IMR-90 (cell line): ENCODE results near the gene RECK. TPM values are rescaled to one million over a fixed set of nuclear protein-coding genes. Genes with fewer than 3 reads are reported as not detected.

Experiments
- ATAC-seq: fragments of 200-7000 bp; cut with Tn5 transposase; 2 replicates; pipeline ENCODE4 v1.9.1; 2020; ENCODE audit warnings: low read depth, mild to moderate bottlenecking, moderate library complexity
- BruUV-seq: library from RNA; stranded (reverse); fragments of 400-500 nt; replicated peaks from 2 replicates; lab custom pipeline; 2021; lab: Mats Ljungman, UMichigan
- CTCF ChIA-PET: fragments of 300-600 bp; formaldehyde crosslinking; extraction: SDS; loops from one replicate; lab custom pipeline; 2021; ENCODE audit warnings: antibody characterized with exemption; lab: Yijun Ruan, JAX
- POLR2A ChIA-PET: fragments of 300-600 bp; sonication (Branson Sonifier 250); formaldehyde crosslinking; loops from one replicate; lab custom pipeline; 2022; ENCODE audit warnings: antibody characterized with exemption; ENCODE audit not compliant: unreplicated experiment; lab: Charles Lee
- DNase-seq: peaks from one replicate; pipeline ENCODE4 v3.0.0; 2013
- H2AFZ ChIP-seq: replicated peaks from 2 replicates; pipeline ENCODE3; 2013; ENCODE audit warnings: low read length, mild to moderate bottlenecking; ENCODE audit not compliant: poor library complexity
- H2AK5ac ChIP-seq: 2 replicates; pipeline ENCODE4 v1.6.1; 2013; ENCODE audit warnings: low read depth, low read length, inconsistent platforms
- H2AK9ac ChIP-seq: replicated peaks from 2 replicates; pipeline ENCODE3; 2013; ENCODE audit warnings: mild to moderate bottlenecking, low read depth, low read length, moderate library complexity; ENCODE audit not compliant: poor library complexity
- H2BK120ac ChIP-seq: 2 replicates; pipeline ENCODE4 v1.6.1; 2013; ENCODE audit warnings: low read depth, low read length, inconsistent platforms
- H2BK15ac ChIP-seq: 3 replicates; pipeline ENCODE4 v1.6.1; 2013; ENCODE audit warnings: low read depth, low read length, inconsistent platforms
- H2BK20ac ChIP-seq: 2 replicates; pipeline ENCODE4 v1.6.1; 2013; ENCODE audit warnings: low read depth, mild to moderate bottlenecking, inconsistent platforms, low read length, moderate library complexity
- H2BK5ac ChIP-seq: 2 replicates; pipeline ENCODE4 v1.6.1; 2013; ENCODE audit warnings: mild to moderate bottlenecking, low read depth, low read length, inconsistent platforms; ENCODE audit not compliant: poor library complexity, severe bottlenecking
- H3K14ac ChIP-seq: replicated peaks from 2 replicates; pipeline ENCODE4 v1.6.1; 2013; ENCODE audit warnings: low read depth, low read length, inconsistent platforms
- H3K18ac ChIP-seq: 2 replicates; pipeline ENCODE4 v1.6.1; 2013; ENCODE audit warnings: low read depth, low read length, control low read depth
- H3K23ac ChIP-seq: 2 replicates; pipeline ENCODE4 v1.6.1; 2013; ENCODE audit warnings: low read depth, low read length, inconsistent platforms
- H3K27ac ChIP-seq: 2 replicates; pipeline ENCODE4 v1.5.1; 2013; ENCODE audit warnings: mild to moderate bottlenecking, control low read depth, low read length; ENCODE audit not compliant: insufficient read depth
- H3K27me3 ChIP-seq: 2 replicates; pipeline ENCODE4 v1.6.1; 2013; ENCODE audit warnings: low read length; ENCODE audit not compliant: control insufficient read depth, insufficient read depth
- H3K36me3 ChIP-seq: 2 replicates; pipeline ENCODE4 v1.6.1; 2013; ENCODE audit warnings: low read length, mixed read lengths; ENCODE audit not compliant: control insufficient read depth, insufficient read depth
- H3K4ac ChIP-seq: 2 replicates; pipeline ENCODE4 v1.6.1; 2013; ENCODE audit warnings: low read depth, low read length, inconsistent platforms
- H3K4me1 ChIP-seq: 2 replicates; pipeline ENCODE4 v1.6.1; 2013; ENCODE audit warnings: low read length, mixed read lengths; ENCODE audit not compliant: control insufficient read depth, insufficient read depth
- H3K4me2 ChIP-seq: 2 replicates; pipeline ENCODE4 v1.6.1; 2013; ENCODE audit warnings: low read depth, mild to moderate bottlenecking, control low read depth, low read length, moderate library complexity
- H3K4me3 ChIP-seq: 2 replicates; pipeline ENCODE4 v1.5.1; 2013; ENCODE audit warnings: low read depth, mild to moderate bottlenecking, control low read depth, low read length, moderate library complexity; ENCODE audit not compliant: insufficient read depth
- H3K56ac ChIP-seq: 2 replicates; pipeline ENCODE4 v1.6.1; 2013; ENCODE audit warnings: low read length, inconsistent platforms; ENCODE audit not compliant: insufficient read depth; ENCODE audit errors: extremely low read depth
- H3K79me1 ChIP-seq, 2 experiments: 2 replicates each; pipeline ENCODE4 v1.6.1; 2013; ENCODE audit warnings: low read length in 2 of 2, inconsistent platforms in 1 of 2, low read depth in 1 of 2
- H3K9ac ChIP-seq: 2 replicates; pipeline ENCODE4 v1.6.1; 2013; ENCODE audit warnings: low read depth, low read length, control low read depth
- H3K9me1 ChIP-seq: 2 replicates; pipeline ENCODE4 v1.6.1; 2013; ENCODE audit warnings: low read length, inconsistent platforms; ENCODE audit not compliant: insufficient read depth
- H3K9me3 ChIP-seq: 2 replicates; pipeline ENCODE4 v1.6.1; 2013; ENCODE audit warnings: low read length; ENCODE audit not compliant: control insufficient read depth, insufficient read depth
- H4K20me1 ChIP-seq: 2 replicates; pipeline ENCODE4 v1.6.1; 2013; ENCODE audit warnings: low read length, inconsistent platforms; ENCODE audit not compliant: insufficient read depth
- H4K5ac ChIP-seq: 2 replicates; pipeline ENCODE4 v1.6.1; 2013; ENCODE audit warnings: mild to moderate bottlenecking, low read depth, low read length, control low read depth
- H4K8ac ChIP-seq, 2 experiments: 2 replicates each; pipeline ENCODE4 v1.6.1; 2013; ENCODE audit warnings: low read depth in 2 of 2, low read length in 2 of 2, control low read depth in 1 of 2, inconsistent platforms in 1 of 2
- H4K91ac ChIP-seq: 2 replicates; pipeline ENCODE4 v1.6.1; 2013; ENCODE audit warnings: low read depth, low read length, inconsistent platforms; ENCODE audit not compliant: insufficient read depth
- BHLHE40 ChIP-seq: fragments of 150-350 bp; IDR thresholded peaks from 2 replicates; pipeline ENCODE4 v1.6.1; 2016; ENCODE audit warnings: mild to moderate bottlenecking, low read depth, low read length
- CEBPB ChIP-seq: IDR thresholded peaks from 2 replicates; pipeline ENCODE4 v1.6.1; 2012; ENCODE audit warnings: low read depth, low read length, improper control_type of control experiment
- CHD1 ChIP-seq: IDR thresholded peaks from 2 replicates; pipeline ENCODE4 v1.6.1; 2012; ENCODE audit warnings: low read depth, low read length, improper control_type of control experiment
- CTCF ChIP-seq: conservative IDR thresholded peaks from 2 replicates; pipeline ENCODE4 v1.5.1; 2012; ENCODE audit warnings: mild to moderate bottlenecking, low read depth, low read length, improper control_type of control experiment
- ELK1 ChIP-seq: fragments of 150-350 bp; IDR thresholded peaks from 2 replicates; pipeline ENCODE4 v1.6.1; 2016; ENCODE audit warnings: low read depth, mild to moderate bottlenecking, low read length, moderate library complexity, borderline replicate concordance
- FOS ChIP-seq: fragments of 150-350 bp; IDR thresholded peaks from 2 replicates; pipeline ENCODE4 v1.6.1; 2016; ENCODE audit warnings: low read depth, low read length
- MAFK ChIP-seq: IDR thresholded peaks from 2 replicates; pipeline ENCODE4 v1.6.1; 2012; ENCODE audit warnings: low read depth, low read length, improper control_type of control experiment
- MAZ ChIP-seq: IDR thresholded peaks from 2 replicates; pipeline ENCODE4 v1.6.1; 2012; ENCODE audit warnings: low read depth, mild to moderate bottlenecking, low read length, improper control_type of control experiment, moderate library complexity, borderline replicate concordance
- MXI1 ChIP-seq: IDR thresholded peaks from 2 replicates; pipeline ENCODE4 v1.6.1; 2012; ENCODE audit warnings: low read depth, mild to moderate bottlenecking, low read length, moderate library complexity, borderline replicate concordance
- NFE2L2 ChIP-seq: fragments of 150-350 bp; IDR thresholded peaks from 2 replicates; pipeline ENCODE4 v1.6.1; 2016; ENCODE audit warnings: low read depth, mild to moderate bottlenecking, low read length
- POLR2A ChIP-seq: IDR thresholded peaks from 2 replicates; pipeline ENCODE4 v1.6.1; 2012; ENCODE audit warnings: mild to moderate bottlenecking, low read depth, low read length
- RAD21 ChIP-seq: IDR thresholded peaks from 2 replicates; pipeline ENCODE4 v1.6.1; 2012; ENCODE audit warnings: low read length, improper control_type of control experiment
- RCOR1 ChIP-seq: IDR thresholded peaks from 2 replicates; pipeline ENCODE4 v1.6.1; 2012; ENCODE audit warnings: mild to moderate bottlenecking, low read length, improper control_type of control experiment; ENCODE audit not compliant: insufficient replicate concordance
- RFX5 ChIP-seq: IDR thresholded peaks from 2 replicates; pipeline ENCODE4 v1.8.0; 2012; ENCODE audit warnings: low read depth, mild to moderate bottlenecking, low read length, moderate library complexity
- SMC3 ChIP-seq: fragments of 150-350 bp; IDR thresholded peaks from 2 replicates; pipeline ENCODE4 v1.6.1; 2016; ENCODE audit warnings: low read depth, mild to moderate bottlenecking, antibody characterized with exemption, low read length, moderate library complexity
- USF2 ChIP-seq: fragments of 150-350 bp; IDR thresholded peaks from 2 replicates; pipeline ENCODE4 v1.6.1; 2017; ENCODE audit warnings: mild to moderate bottlenecking, antibody characterized with exemption, low read length, low read depth
- WGBS, 2 experiments: methylation state at CpG; one replicate each; pipeline versions ENCODE4 v1.1.5 to v1.1.7; 2013; ENCODE audit warnings: missing lambda C conversion rate in 2 of 2; ENCODE audit not compliant: insufficient read length in 1 of 2; ENCODE audit errors: extremely low coverage in 2 of 2; 5-methylcytosine and 5-hydroxymethylcytosine counted together
- dilution Hi-C: fragments of 300-500 bp; cut with HindIII; formaldehyde crosslinking; loops from one replicate; pipeline ENCODE4 v1.14.3; 2018; ENCODE audit warnings: low sequenced_read_pairs; ENCODE audit not compliant: unreplicated experiment
- in situ Hi-C: fragments of 300-500 bp; cut with MboI; formaldehyde crosslinking; loops from 3 replicates; pipeline ENCODE4 v1.14.3; 2019; ENCODE audit warnings: low sequenced_read_pairs, inconsistent platforms, mixed read lengths
- intact Hi-C: fragments of 100-400 bp; cut with micrococcal nuclease; formaldehyde crosslinking; loops from 2 replicates; pipeline ENCODE4 v1.10.0; 2022
- polyA plus RNA-seq, 3 experiments: library from polyadenylated mRNA; depleted of rRNA; stranded (reverse); fragments of >200 nt; gene quantifications; 2 replicates each; pipeline ENCODE4 v1.2.3, GENCODE V29; 2012; ENCODE audit warnings: low replicate concordance in 1 of 3
- total RNA-seq: library from RNA; depleted of rRNA; stranded (reverse); fragments of >200 nt; gene quantifications from 2 replicates; pipeline ENCODE4 v1.2.3, GENCODE V29; 2012

Gene RECK
- total and polyA plus RNA-seq, 2 of the 4 experiments (the other 2 are of a cell fraction), result 23.5 to 44.0 TPM

GRCh38 chr9:36121971-36122370 lies 85.3 kb downstream of the RECK start:
- no TSS peak for BruUV-seq
- Histone ChIP-seq H2BK120ac (no peak overlapping the region), H2BK20ac (no peak overlapping the region), H3K4me3 (no peak overlapping the region), H3K4me2 (no peak overlapping the region), H3K27ac (no peak overlapping the region), H4K20me1 (no peaks in the 10 kb centered on the region), H3K9me1 (peaks cover 4% of the 10 kb centered on the region), H3K14ac (no peak overlapping the region), H3K23ac (no peak overlapping the region), H2AK5ac (no peak overlapping the region), H3K36me3 (peaks cover 59% of the 10 kb centered on the region), H4K91ac (no peak overlapping the region), H3K9me3 (no peaks in the 10 kb centered on the region), H3K27me3 (no peaks in the 10 kb centered on the region), H2AK9ac (no peak overlapping the region), H3K4me1 (peaks cover 3% of the 10 kb centered on the region; the same call in 1 of the 2 replicates), H3K9ac (no peak overlapping the region), H4K8ac (no peak overlapping the region), H2AFZ (no peak overlapping the region), H3K79me1 (peaks cover 4 to 12% of the 10 kb centered on the region in 2 experiments; a peak in 2 of 4 replicates), H2BK5ac (no peak overlapping the region), H3K4ac (no peak overlapping the region), H2BK15ac (no peak overlapping the region), H3K18ac (no peak overlapping the region), H4K5ac (no peak overlapping the region), H3K56ac (no peak overlapping the region)
- ChIA-PET POLR2A (no interaction called here), CTCF (no interaction called here)
- DNase-seq, result no peak
- dilution Hi-C loops, result no loop called here
- intact Hi-C loops, result no loop called here
- no peak for TF ChIP-seq MAZ
- no peak for TF ChIP-seq POLR2A
- TF ChIP-seq ELK1, result no peak
- TF ChIP-seq RFX5, result no peak
- TF ChIP-seq NFE2L2, result no peak
- no peak for TF ChIP-seq CTCF
- TF ChIP-seq SMC3, result no peak
- TF ChIP-seq CEBPB, result no peak
- TF ChIP-seq USF2, result no peak
- TF ChIP-seq RAD21, result no peak
- no peak for TF ChIP-seq MAFK
- TF ChIP-seq FOS, result no peak
- no peak for TF ChIP-seq BHLHE40
- TF ChIP-seq CHD1, result no peak
- TF ChIP-seq RCOR1, result no peak
- no peak for TF ChIP-seq MXI1
- ATAC-seq, result no peak
- in situ Hi-C loops, result no loop called here
- WGBS, 2 experiments, result no CpG with 5 or more reads among the region's 7 CpGs
